ENCODE data around the gene DKKL1.
A peak's percentile ranks its signal among the peaks of the same experiment; 100 is the strongest.
"Not testable (repeated sequence)": the region's sequence is repeated elsewhere in the genome, so short reads cannot be mapped to it uniquely, and the experiment has no call there.

The DKKL1 gene

GRCh38 chr19:49363268-49364082 is at the start of gene DKKL1:
Gene DKKL1 (plus strand): TSS chr19:49363877. CDS start chr19:49363999, 122 bp downstream.
- peak; percentile 91 for DNase-seq (ENCODE audit: low read depth)
- H3K4me3 ChIP-seq (ENCODE audit: low read length), result peak within 1 kb of the TSS; percentile 88
- TF ChIP-seq, protein P1, sequence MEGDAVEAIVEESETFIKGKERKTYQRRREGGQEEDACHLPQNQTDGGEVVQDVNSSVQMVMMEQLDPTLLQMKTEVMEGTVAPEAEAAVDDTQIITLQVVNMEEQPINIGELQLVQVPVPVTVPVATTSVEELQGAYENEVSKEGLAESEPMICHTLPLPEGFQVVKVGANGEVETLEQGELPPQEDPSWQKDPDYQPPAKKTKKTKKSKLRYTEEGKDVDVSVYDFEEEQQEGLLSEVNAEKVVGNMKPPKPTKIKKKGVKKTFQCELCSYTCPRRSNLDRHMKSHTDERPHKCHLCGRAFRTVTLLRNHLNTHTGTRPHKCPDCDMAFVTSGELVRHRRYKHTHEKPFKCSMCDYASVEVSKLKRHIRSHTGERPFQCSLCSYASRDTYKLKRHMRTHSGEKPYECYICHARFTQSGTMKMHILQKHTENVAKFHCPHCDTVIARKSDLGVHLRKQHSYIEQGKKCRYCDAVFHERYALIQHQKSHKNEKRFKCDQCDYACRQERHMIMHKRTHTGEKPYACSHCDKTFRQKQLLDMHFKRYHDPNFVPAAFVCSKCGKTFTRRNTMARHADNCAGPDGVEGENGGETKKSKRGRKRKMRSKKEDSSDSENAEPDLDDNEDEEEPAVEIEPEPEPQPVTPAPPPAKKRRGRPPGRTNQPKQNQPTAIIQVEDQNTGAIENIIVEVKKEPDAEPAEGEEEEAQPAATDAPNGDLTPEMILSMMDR (conservative IDR thresholded peaks at IDR 0.05; ENCODE audit: low read depth, low read length), result peak; percentile 22

- no peak for DNase-seq (ENCODE audit: low read depth)
- H3K4me3 ChIP-seq (ENCODE audit: low read length), result no peak overlapping the region
Measured at GRCh38 chr19:49315111-49315510, 48.6 kb upstream of the DKKL1 start.

GRCh38 chr19:49316284-49316683 is 47.4 kb upstream of the DKKL1 start:
- no peak overlapping the region for H3K4me3 ChIP-seq (ENCODE audit: low read length)
- DNase-seq (ENCODE audit: low read depth), result no peak
- TF ChIP-seq, protein P1 (conservative IDR thresholded peaks at IDR 0.05; ENCODE audit: low read depth, low read length), result no peak

More at GRCh38 chr19:49315111-49315510, 48.6 kb upstream of the DKKL1 start:
- TF ChIP-seq, protein P1 (conservative IDR thresholded peaks at IDR 0.05; ENCODE audit: low read depth, low read length), result no peak

DNA sequence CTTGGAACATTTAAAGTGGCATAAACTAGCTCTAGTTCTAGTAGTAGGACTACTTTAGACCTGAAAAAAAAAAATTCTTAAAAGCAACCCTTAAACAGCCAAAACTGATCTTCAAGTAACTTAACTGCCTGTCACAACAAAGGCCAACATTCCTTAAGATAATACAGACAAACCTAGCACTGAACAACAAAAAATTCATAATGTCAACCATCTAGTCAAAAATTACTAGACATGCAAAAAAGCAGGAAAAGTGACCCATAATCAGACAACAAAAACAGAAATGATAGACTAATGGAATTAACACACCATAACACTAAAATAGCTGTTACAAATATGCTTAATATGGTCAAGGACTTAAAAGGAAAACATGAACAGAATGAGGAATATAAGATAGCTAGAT is 45.4 kb upstream of the DKKL1 start:
- H3K4me3 ChIP-seq (ENCODE audit: low read length), result no peak overlapping the region
- no peak for DNase-seq (ENCODE audit: low read depth)
- TF ChIP-seq, protein P1 (conservative IDR thresholded peaks at IDR 0.05; ENCODE audit: low read depth, low read length), result no peak

GRCh38 chr19:49324801-49325576 is 38.7 kb upstream of the DKKL1 start, which contains the start of gene SLC6A16:
Gene SLC6A16 (minus strand): TSS chr19:49325191. CDS start chr19:49311347, 13,844 bp downstream.
- H3K4me3 ChIP-seq (ENCODE audit: low read length), result no peak within 1 kb of the TSS

GRCh38 chr19:49325756-49326155 is 37.9 kb upstream of the DKKL1 start:
- DNase-seq (ENCODE audit: low read depth), result not testable (repeated sequence)

More at GRCh38 chr19:49324801-49325576, 38.7 kb upstream of the DKKL1 start, which contains the start of gene SLC6A16:
- no peak for DNase-seq (ENCODE audit: low read depth)
- TF ChIP-seq, protein P1 (conservative IDR thresholded peaks at IDR 0.05; ENCODE audit: low read depth, low read length), result no peak

DNA sequence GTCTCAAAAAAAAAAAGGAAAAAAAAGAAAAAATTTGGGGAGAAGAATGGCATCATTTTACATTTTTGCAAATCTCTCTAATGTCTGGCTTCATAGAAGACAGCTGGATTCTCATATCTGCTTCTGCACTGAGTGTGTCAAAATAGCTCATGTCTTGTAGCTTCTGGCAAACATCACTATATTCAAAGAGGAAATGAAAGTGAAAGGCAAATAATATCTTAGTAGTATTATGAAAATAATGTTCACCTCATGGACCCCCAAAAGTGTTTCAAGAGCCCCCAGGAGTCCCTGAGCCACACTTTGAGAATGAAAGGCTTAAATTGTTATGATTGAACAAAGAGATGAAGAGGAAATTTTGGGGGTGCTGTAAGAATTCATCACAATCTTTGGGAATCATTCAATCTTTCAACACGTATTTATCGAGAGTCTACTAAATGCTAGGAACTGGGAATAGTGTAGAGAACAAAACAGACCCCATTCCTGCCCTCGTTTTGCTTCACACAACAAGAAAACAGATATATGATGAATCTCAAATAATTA is 37.4 kb upstream of the DKKL1 start:
- TF ChIP-seq, protein P1 (conservative IDR thresholded peaks at IDR 0.05; ENCODE audit: low read depth, low read length), result no peak
- DNase-seq (ENCODE audit: low read depth), result no peak

More at GRCh38 chr19:49325756-49326155, 37.9 kb upstream of the DKKL1 start:
- H3K4me3 ChIP-seq (ENCODE audit: low read length), result not testable (repeated sequence)

More for the DNA sequence above, 37.4 kb upstream of the DKKL1 start:
- H3K4me3 ChIP-seq (ENCODE audit: low read length), result no peak overlapping the region
